HG03442 (cell line): ENCODE data around the gene PDZRN4.
"Not testable (repeated sequence)": the region's sequence is repeated elsewhere in the genome, so short reads cannot be mapped to it uniquely, and the experiment has no call there.

ENCODE experiments used
- ATAC-seq: cut with Tn5 transposase; IDR thresholded peaks from one replicate; pipeline ENCODE4 v1.9.1; 2021; ENCODE audit warnings: mild to moderate bottlenecking, moderate library complexity; ENCODE audit not compliant: unreplicated experiment

The PDZRN4 gene

DNA sequence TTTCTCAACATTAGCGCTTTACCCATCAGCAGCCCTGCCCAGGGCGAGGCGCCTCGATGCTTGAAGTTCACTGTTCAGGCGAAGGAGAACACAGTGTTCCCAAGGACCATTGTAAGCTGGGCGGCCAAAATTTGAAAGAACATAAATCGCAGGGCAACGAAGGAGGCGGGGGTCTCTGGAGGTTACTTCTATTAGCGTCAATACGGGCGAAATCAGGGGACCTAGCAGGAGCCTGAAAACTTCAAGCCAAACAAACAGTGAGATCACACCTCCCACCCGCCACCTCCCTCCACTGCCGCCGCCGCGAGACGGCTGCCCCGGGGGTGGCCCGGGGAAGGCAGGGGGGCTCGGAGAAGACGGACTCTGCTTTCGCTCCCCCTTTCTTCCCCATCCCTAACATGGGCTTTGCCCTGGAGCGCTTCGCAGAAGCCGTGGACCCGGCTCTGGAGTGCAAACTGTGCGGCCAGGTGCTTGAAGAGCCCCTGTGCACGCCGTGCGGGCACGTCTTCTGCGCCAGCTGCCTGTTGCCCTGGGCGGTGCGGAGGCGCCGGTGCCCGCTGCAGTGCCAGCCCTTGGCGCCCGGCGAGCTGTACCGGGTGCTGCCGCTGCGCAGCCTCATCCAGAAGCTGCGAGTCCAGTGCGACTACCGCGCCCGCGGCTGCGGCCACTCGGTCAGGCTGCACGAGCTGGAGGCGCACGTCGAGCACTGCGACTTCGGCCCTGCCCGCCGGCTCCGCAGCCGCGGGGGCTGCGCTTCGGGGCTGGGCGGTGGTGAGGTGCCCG is at the start of gene PDZRN4:
Gene PDZRN4, plus strand, starts transcription at position 263 of the 783 bp plus-strand sequence.
- no peak for ATAC-seq

DNA sequence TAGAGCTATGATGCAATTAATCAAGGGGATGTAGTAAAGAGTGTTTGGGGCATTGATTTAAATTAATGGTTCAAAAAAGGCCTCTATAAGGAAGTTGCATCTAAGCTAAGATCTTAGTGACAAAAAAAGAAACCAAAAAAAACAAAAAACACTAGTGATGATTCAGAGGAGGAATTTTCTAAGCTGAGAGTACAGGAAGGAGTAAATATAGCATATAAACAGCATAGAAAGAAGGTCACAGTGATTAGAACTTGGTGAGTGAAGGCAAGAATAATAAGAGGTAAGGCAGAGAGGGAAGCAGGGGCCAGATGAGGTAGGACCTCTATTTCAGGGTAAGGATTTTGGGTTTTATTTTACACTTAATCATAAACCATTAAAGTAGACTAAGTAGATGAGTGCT is 48.0 kb upstream of the PDZRN4 start:
- ATAC-seq, result no peak

DNA sequence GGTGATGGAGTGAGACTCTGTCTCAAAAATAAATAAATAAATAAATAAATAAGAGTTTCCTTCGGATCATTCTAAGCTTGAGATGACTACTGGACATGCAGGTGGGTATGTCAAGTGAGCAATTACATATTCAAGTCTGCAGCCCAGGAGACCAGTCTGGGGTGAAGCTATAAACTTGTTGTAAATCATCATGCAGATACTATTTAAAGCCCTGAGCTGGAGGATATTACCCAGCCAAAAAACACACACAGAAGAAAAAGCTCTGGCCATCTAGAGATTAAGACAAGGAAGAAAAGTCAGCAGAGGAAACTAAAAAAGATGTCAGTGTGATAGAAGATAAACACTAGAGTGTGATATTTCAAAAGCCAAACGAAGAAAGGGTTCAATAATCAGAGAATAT is 47.0 kb upstream of the PDZRN4 start:
- no peak for ATAC-seq

DNA sequence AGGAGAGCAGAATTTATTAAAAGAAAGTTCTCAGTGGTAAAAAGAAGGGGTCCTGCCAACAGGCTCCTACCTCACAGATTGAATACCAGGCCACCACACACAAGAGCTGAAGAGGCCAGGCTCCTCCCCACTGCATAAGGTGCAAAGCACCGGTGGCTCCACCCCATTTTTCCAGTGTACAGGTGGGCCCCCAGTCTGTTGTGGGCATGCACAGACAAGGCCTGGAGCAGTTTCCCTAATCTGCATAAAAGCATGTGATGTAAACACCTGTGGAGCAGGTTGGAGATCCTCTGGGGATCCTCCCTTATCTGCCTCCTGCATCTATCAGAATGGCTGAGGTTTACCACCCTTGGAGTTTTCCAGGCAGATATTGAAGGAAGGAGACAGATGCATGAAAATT is 45.7 kb upstream of the PDZRN4 start:
- ATAC-seq, result no peak

DNA sequence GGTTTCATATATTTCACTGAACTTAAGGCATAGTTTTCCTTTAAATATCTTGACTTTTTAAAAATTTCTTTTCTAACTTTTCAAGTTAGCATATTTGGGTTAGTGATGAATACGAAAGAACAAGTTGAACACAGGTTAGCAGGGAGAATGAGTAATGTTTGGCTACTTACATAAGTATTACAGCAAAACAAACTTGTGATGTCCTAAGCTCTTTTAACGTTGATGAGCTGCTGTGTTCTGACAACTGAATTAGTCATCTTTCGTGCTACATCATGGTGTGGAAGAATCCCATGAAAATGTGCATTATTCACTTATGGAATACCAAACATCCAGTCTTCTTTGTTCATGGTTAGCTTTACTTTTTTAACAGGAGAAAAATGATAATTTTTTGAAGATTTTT is 36.3 kb upstream of the PDZRN4 start:
- no peak for ATAC-seq

DNA sequence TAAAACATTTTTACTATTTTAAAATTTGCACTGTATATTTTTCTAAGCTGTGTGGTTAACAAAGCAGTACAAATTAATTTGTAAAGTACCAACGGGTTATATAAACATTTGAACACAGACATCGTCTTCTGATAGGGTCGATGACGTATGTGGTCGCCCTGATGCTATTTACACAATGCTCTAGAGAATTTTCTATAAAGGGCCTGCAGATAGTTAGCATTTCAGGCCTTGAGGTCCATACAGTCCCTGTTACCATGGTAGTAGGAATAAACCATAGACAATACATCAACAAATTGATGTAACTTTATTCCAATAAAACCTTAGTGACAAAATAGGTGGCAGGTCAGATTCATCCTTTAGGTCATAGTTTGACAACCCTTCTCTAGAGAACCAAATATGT is 25.7 kb upstream of the PDZRN4 start:
- no peak for ATAC-seq

DNA sequence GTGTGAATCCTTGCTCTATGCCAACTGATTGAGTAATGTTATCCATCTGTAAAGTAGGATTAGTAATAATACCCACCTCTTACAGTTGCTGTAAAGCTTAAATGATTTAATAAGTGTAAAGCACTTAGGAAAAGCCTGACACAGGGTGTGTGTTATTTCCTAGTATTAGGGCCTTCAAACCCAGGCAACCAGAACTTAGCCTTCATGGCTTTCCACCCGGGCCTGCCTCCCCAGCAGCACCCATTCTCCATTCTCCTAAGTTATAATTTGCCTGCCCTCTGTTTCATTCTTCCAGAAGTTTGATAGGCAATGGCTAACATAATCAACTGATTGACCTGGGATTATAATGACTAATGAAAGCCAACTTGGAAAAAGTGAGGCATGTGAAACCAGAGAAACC is 20.4 kb upstream of the PDZRN4 start:
- no peak for ATAC-seq

DNA sequence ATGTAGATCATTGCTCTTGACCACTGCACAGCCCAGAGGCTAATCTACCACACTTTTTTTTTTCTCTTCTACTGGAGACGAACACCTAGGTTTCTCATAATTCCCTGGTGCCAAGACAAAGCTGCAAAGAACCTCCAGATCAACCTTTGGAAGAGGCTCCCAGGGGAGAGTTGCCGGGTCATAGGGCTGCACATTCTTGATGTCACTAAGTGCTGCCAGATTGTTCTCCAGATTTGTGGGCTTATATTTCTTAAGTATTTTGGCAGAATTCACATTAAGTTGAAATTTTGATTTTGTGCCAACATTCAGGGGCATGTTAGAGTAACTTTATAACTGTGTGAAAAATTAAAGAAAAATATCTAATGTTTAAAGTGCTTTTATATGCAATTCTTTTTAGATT is 13.5 kb upstream of the PDZRN4 start:
- no peak for ATAC-seq

DNA sequence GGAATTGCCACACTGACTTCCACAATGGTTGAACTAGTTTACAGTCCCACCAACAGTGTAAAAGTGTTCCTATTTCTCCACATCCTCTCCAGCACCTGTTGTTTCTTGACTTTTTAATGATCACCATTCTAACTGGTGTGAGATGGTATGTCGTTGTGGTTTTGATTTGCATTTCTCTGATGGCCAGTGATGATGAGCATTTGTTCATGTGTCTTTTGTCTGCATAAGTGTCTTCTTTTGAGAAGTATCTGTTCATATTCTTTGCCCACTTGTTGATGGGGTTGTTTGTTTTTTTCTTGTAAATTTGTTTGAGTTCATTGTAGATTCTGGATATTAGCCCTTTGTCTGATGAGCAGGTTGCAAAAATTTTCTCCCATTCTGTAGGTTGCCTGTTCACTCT is 8.6 kb upstream of the PDZRN4 start:
- not testable (repeated sequence) for ATAC-seq

DNA sequence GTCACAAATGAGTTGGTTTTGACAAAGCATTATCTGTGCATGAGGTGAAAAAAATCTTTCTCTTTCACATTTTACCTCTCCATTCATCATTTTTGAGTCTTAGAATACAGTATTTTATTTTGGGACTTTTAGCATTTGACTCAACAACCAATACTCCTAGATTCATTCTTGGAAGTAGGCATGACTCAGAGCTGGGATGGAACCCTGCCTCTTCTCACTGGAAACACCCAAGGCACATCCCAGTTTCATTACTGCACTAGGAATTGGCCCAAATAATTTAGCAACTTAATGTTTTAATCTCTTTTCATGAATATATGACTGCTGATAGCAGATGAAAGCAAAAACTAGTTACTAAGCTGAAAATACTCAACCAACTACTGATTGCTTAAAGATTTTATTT is 3.3 kb upstream of the PDZRN4 start:
- no peak for ATAC-seq

DNA sequence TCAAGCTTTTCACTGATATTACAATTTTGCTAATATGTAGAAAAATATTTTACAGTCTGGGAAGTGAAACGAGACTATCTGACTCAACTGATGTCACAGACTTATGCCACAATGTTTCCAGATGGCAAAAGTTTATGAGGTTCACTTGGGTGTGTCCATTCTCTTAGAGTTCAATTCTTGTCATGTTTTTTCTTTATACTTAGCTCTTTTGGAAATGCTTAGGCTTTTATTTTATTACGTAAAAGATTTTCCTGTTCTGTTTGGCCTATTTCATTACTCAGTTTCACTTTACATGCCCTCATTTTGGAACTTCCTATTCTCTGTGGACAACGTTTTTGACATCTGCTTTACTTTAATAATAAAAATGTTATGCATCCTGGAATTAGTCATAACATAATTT is 2.1 kb upstream of the PDZRN4 start:
- ATAC-seq, result no peak

DNA sequence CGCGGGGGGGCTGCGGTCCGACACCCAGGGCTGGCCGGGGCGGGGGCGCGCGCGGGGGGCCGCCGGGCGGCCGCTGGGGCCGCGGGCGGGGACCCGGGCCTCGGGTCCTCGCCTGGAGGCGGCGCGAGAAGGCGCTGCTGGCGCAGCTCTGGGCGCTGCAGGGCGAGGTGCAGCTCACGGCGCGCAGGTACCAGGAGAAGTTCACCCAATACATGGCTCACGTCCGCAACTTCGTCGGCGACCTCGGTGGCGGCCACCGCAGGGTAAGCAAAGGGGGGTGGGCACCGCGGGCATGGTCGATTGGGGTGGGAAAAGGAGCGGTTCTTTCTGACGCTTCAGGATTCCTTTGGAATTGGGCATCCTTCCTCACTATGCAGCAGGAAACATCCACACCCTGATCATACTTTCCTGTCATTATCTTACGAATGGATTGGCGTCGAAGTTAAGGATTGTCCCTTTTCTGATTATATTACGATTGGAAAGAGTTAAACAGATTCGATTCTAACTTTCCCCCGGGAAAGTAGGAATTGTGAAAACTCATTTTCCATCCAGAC is 798 bp downstream of the PDZRN4 start:
- ATAC-seq, result no peak

DNA sequence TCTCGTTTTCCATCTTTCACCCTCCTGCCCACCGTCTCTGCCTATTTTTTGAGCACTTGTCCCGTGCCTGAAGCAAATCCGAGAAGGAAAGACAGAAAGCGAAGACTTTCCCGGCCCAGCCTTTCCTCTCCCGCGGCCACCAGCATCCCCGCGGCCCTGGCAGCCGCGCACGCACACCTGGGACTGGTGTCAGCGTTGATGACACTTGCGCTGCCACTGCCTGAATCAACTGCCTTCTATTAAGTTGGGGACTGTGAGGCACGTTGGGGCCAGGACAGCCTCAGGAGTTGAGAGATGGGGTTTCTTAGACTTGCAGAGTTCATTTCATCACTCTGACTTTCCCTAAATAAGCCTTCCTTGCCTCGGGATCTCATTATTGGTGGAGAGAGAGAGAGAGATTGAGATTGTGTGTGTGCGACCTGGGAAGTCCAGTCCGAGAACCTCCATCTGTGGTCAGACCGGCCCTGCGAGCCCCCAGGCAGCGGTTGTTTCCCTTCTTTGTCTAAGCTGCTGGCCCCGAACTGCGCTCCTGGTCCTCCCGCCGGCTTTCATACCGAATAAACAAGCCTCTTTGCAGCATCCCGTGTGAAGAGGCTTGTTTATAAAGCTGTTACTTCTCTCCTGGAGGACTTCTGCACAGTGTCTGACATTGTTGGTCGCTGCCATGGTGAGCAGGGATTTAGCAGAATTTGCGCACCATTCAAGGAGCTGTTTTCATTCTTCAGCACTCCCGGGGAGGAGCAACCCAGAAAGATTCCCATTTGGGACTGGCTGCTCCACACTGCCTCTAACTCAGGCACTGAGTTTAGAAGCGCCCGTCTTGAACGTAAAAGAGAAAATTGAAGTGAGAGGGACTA is 1.5 kb downstream of the PDZRN4 start:
- ATAC-seq, result no peak

DNA sequence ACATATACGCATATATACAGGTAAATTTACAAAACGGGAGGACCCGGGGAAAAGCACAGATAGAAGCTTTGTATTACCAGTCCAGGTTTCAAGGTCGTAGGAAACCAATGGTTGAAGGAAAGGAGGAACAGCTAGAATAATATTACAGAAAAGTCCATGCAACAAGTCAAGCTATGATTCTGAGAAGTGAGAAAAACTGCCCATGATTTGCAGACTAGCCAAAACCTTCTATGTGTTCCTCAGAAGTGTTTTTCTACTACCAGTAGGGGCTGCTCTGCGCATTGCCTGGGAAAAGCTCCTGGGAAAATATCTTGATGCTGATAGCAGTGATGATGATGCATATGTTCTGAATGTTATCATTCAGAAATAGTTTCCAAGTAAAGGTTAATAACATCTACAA is 2.2 kb downstream of the PDZRN4 start:
- ATAC-seq, result no peak

DNA sequence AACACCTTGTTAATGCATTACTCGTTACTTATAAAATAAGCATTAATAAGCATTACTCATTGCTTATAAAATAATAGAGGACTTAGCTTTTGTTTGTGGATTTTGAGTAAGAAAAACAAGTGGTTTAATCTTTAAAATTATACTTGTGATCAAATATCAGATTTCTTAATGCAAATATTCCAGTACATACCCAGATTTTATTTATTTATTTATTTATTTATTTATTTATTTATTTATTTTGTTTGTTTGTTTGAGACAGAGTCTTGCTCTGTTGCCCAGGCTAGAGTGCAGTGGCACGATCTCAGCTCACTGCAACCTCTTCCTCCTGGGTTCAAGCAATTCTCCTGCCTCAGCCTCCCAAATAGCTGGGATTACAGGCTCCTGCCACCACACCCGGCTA is 3.4 kb downstream of the PDZRN4 start:
- not testable (repeated sequence) for ATAC-seq

DNA sequence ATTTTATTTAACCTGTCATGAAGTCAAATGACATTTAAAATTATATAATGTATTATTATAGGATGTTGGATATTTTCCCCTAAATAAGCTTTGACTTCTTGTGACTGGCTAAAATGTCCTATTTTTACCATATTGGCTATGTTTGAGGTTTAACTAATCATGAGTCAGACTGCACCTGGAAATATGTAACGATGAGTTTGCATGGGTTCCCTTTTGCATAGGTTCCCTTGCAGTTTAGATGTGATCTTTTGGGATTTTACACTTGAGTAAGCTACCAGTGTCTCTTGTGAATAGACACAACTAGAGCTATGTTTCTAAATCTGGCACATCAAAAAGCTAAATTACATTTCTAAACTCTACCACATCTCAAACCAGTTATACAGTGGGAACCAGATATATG is 5.2 kb downstream of the PDZRN4 start:
- ATAC-seq, result no peak

DNA sequence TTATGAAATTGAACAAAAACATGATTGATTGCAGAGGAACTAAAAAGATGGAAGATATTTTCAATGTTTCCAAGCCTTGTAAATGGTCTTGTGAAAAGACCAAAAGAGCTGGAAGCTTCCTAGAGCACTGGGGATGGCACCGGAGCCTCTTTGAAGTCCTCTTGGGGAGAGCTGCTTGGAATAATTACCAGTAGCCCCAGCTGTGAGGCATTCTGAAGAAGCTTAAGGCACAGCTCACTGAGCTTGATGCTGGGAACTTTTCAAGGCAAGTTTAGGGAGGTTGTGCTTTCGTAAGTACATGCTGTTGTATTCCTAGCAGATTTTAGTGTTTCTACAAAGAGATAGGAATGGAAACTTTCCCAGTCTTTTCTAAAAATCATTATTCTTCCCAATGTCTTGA is 13.9 kb downstream of the PDZRN4 start:
- ATAC-seq, result no peak

DNA sequence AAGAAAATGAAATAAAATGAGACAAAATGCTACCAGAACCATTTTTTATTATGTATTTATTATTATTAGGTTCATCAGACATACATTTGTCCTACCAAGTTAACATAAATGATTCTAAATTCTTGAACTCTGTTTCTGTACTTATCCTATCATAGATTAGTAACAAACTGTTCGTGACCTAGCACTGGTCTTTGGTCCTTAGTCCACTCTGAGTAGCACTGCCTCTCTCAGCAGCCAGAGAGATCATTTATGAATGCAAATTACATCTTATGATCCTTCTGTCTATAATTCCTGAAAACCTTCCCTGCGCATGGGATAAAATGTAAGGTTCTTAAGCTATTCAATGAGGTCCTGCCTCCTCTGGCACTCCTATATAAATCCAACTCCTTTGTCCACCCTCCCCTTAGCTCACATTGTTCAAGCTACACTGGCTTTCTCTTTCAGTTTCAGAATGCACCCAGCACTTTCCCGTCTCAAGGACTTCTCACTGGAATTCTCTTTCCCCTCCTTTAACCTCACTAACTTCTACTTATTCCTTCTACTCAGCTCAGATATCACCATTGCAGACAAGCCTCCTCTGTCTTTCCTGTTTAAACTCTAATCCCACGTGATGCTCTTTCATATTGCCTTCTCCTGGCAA is 17.1 kb downstream of the PDZRN4 start:
- peak; percentile 66 for ATAC-seq

DNA sequence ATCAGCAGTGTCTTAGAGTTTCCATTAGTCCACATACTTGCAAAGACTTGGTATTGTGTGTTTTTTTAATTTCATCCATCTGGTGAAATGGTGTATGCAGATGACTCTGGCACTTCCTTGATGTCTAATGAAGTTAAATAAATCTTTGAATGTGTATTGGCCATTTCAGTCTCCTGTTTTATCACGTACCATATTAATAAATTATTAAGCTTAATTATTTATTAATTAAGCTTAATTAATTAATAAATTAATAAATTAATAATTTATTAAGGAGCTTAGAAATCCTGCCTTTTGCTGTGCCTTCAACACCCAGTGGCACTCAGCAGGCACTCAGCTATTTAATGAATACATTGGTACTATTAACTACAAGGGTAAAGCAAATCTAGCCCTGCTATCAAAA is 18.2 kb downstream of the PDZRN4 start:
- no peak for ATAC-seq

DNA sequence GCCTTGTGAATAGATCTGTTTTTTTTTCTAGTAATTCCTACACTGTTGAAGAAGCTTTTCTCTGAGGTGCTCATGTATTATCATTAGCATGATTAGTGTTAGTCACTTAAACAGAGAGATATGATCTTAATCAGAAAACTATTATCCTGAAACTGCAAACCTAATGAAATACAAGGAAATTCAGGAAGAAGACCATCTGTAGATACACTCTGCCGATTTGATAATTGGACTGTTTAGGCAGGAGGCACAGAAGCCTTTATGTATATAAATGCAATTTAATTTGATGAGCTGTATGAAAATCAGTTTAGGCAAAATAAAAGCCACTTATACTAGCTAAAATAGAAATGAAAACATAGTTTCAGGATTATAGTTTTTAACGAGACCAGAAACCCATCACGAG is 23.3 kb downstream of the PDZRN4 start:
- ATAC-seq, result no peak

DNA sequence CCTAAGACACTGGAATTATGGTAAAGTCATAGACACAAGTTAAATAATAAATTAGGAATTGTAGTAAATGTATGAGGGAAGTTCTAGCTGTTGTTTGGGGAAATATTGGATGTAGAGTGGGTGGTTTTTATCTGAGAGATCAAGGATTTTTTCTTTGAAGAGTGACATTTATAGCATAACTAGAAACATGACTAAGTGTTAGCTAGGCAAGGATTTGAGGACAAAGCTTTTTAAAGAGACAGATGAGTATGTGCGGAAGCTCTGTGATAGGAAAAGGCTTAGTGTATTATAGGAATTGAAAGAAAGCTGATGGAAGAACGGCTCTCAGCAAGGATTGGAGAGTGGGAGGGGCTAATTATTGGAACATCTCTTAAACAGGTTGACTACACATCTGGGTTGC is 24.5 kb downstream of the PDZRN4 start:
- ATAC-seq, result no peak

DNA sequence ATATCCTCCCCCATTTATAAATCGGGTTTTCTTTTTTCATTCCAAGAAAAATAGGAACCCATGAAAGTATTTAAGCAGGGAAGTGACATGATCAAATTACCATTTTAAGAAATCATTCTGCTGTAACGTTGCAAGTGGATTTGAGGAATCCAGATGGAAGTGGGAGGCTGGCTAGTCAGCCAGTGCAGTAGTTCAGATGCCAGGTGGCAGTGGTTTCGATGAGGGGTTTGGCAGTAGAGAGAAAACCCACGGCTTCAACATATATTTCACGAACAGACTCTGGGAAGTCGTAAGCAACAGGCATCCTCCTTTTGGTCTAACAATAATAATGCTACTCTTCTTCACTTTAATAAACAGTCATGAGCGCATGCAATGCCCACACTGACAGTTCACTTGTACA is 25.0 kb downstream of the PDZRN4 start:
- no peak for ATAC-seq
